Stimulated activated CD8-positive, alpha-beta memory T cell treated with anti-CD3 and anti-CD28 coated beads, Interleukin-4, amount 100 ng/mL, for 1 hour (primary cell): ENCODE measurements around the gene NPR2.

ENCODE experiments used
- DNase-seq, 2 donors: peaks; one replicate each; pipeline ENCODE4 v3.0.0-alpha.2; 2020; ENCODE audit warnings: low read depth in 2 of 2, low spot score in 1 of 2

Gene NPR2

GRCh38 chr9:35791297-35791921 lies at the start of gene NPR2:
Gene NPR2, plus strand, starts transcription at chr9:35791591. Its CDS starts 818 bp downstream, at chr9:35792409.
- no peak for DNase-seq

- no peak for DNase-seq
Measured at GRCh38 chr9:35741740-35742139, 49.7 kb upstream of the NPR2 start.

GRCh38 chr9:35743452-35743851 lies 47.9 kb upstream of the NPR2 start:
- DNase-seq, result no peak

DNA sequence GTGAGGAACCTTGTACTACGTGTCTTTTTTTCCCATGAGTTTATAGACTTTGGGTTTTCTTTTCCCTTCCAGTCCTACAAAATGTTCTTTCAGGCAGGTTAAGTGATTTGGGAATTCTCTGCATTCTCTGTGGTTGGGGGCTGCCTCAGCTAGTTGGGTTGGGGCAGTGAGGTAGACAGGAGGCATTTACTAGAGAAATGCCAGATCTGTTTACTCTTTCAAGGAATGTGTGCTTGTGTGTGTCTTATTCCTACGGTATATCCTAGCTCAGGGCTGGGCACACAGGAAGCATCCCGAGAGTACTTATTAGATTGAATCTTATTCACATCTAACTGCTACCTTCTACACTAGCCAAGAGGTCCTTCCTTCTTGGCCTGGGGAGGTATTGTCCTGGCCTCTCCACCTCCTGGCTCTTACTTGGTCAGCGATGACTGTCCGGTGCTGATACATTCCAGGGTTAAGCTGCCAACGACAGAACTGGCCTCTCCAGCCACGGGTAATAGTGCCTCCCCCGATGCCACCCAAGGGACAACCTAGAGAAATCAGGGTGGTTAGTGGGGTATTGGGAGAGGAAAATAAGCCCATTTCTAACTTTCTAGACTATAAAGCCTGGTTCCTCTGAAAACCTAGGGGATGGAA lies 47.4 kb upstream of the NPR2 start:
- no peak for DNase-seq

GRCh38 chr9:35745569-35745968 lies 45.8 kb upstream of the NPR2 start:
- no peak for DNase-seq

- no peak for DNase-seq
Measured at GRCh38 chr9:35746583-35746982, 44.8 kb upstream of the NPR2 start.

- no peak for DNase-seq
Measured at GRCh38 chr9:35748242-35748857, 43.0 kb upstream of the NPR2 start.

GRCh38 chr9:35748858-35749514 lies 42.4 kb upstream of the NPR2 start, which contains the start of the genes GBA2 and RGP1:
Gene GBA2, minus strand, starts transcription at chr9:35749228. Its CDS starts 524 bp downstream, at chr9:35748704.
Gene RGP1, plus strand, starts transcription at chr9:35749287. Its CDS starts 469 bp downstream, at chr9:35749756.
- DNase-seq, result no peak

- DNase-seq, result no peak
Measured at GRCh38 chr9:35749515-35750255, 41.7 kb upstream of the NPR2 start.

GRCh38 chr9:35750256-35750531 lies 41.2 kb upstream of the NPR2 start:
- no peak for DNase-seq

DNA sequence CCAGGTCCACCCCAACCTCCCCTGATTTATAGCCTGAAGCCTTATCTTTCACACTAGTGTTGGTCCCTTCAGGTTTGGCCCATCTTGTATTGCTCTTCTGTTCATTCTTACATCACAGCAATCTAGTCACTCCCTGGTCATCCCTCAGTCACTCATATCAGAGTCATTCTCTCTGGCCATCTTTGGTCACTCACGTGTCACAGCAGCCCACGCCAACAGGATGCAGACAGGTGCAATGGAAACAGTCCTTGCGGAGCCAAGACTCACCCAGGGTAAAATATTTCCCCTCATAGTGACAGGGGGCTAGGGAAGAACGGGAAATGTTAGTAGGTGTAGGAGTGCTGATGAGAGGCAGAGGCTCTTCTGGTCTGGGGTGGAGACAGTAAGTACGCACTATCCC lies 37.9 kb upstream of the NPR2 start:
- DNase-seq, result no peak

- DNase-seq, result no peak
Measured at GRCh38 chr9:35754264-35754663, 37.1 kb upstream of the NPR2 start, which contains the start of gene MSMP. Gene MSMP, minus strand, starts transcription at chr9:35754276. Its CDS starts 147 bp downstream, at chr9:35754129.

DNA sequence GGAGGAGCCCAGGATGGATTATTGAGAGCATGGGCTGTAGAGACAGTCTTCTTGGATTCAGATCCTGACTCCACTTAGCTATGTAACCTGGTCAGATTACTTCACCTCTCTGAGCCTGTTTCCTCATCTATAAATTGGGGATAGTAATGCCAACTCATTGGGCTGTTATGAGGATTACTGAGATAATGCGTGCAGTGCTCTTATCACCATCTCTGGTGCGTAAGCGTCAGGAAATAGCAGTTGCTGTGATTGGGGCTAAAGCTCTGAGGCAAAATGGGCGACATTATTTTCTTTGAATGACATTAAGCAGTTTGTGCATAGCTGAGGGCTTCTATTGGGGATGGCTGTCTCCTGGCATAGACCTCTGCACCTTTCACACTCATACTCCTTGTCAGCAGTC lies 36.3 kb upstream of the NPR2 start:
- DNase-seq, result no peak

DNA sequence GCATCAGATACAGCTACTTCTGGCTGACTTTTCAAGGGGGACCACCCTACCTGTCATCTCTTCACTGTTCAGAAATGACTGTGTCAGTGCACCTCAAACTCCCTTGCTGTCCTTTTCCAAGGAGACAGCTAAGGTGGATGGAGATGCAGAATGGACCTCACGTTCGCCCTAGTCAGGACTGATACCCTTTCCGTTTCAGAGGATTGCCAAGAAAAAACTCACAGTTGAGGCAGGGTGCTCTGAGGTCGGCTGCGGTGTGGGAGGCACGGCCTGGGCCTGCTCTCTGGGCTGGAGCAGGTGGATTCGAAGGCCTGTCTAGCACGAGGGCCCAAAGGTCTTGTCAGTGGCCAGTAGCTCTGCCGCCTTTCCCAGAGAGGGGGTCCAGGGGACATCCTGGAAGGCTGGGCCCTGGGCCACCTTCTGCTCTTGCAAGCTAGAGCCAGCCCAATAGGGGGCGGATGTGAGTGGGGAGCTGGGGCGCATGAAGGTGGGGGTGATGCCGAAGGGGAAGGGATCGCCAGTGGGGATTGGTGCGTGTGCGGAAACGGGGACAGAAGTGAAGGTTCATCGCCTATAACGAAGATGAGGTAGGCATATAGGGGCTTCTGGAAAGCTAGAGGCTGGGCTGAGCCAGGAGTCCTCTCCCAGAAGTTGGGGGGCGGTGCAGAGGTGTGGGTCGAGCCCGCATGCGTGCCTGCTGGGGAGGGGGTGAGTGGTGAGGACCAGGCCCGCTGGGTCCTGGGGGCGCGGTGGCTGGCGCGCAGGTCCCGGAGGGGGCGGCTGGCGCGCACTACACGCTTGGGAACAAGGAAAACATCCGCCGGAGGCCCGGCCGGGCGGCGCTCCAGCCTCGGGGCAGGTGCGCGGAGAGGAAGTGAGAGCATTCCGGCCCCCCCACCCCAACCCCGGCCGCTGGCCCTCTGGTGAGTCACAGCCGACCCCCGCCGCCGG lies 34.8 kb upstream of the NPR2 start:
- DNase-seq, result peak; percentile 58 to 60

- DNase-seq, result no peak
Measured at GRCh38 chr9:35757226-35757891, 34.0 kb upstream of the NPR2 start.

- DNase-seq, result no peak
Measured at GRCh38 chr9:35757892-35758275, 33.5 kb upstream of the NPR2 start.

GRCh38 chr9:35758475-35759050 lies 32.8 kb upstream of the NPR2 start:
- DNase-seq, result no peak

DNA sequence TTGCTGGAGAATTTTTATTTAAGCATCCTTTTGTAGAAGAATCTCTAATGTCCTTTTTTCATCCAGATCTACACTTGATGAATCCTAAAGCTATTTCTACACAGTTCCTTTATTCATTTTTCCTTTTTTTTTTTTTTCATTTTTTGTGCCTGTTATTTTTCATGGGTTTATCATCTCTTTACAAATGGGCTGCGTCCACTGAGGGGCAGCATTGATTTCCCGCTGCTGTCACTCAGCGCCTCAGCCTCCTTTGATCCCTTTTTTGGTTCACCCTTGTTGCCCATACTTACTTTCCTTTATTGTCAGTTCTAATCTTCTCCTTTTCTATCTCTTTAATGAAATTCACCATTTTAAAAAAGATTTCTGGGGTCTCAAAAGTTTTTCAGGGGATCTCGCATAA lies 31.6 kb upstream of the NPR2 start:
- no peak for DNase-seq

GRCh38 chr9:35760651-35761050 lies 30.7 kb upstream of the NPR2 start:
- DNase-seq, result no peak
